ENCODE data around the gene CCR3.

Gene CCR3

DNA sequence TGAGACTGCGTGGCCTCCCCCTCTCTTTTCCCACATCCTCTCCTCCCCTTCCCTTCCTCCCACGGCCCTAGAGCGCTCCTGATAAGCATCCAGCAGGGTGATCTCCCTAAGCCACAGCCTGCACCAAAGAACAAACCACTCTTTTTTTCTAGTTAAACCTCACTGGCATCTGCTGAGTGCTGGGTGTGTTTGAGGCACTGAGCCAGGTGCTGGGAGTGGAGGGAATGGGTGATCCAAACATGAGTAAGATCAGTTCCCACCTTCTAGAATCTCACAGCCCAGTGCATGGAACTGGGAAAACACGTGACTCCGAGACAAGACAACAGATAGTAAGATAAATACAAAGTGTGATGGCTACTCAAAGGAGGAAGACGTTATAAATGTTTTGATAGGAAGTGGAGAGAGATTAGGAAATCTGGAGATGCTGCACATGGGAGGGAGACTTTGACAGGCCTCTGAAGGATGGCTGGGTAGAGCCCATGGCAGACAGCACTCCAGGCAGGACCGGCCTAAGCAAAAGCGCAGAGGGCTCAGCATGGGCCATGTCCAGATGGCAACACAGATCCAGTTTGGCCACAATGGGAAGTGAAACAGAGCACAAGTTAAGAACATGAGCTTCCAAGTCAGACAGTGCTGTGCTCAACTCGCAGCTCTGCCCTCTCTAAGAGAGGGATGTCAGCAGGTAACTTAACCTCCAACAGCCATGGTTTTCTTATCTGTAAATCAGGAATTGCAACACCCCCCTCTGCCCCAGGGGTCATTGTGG lies 55.6 kb downstream of the CCR3 start:
- DNase-seq (ENCODE audit: low read depth in 2 of 2): no peak

DNA sequence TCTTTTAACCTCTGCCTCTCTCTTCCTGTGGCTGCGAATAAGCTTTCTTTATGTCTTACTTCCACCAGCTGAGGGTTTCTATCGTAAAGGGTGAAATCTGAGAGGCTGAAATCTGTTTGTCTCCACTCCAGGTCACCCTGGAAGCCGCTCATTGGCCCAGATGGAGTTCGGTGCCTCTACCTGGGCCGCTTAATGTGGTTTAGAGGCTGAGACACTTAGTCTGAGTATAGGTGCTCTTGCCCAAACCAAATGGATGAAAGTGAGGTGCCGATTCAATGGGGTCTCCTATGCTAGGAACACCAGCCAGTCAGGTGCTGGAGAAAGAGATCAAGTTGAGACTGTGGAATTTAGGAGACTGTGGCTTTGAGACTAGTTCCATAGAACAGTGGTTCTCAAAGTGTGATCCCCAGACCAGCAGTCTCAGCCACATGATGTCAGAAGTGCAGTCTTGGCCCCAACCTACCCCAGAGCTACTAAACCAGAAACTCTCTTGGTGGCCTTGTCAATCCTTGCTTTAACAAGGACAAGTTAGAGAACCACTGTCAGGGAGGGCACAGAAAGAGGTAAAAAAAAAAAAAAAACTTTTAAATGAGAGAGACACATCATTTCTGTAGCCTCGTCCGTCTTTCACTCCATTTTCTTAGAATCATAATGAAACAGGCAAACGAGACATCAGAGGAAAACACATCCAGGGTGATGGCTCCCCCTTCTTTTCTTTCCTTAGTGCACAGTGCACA lies 56.8 kb downstream of the CCR3 start:
- DNase-seq (ENCODE audit: low read depth in 2 of 2): no peak

DNA sequence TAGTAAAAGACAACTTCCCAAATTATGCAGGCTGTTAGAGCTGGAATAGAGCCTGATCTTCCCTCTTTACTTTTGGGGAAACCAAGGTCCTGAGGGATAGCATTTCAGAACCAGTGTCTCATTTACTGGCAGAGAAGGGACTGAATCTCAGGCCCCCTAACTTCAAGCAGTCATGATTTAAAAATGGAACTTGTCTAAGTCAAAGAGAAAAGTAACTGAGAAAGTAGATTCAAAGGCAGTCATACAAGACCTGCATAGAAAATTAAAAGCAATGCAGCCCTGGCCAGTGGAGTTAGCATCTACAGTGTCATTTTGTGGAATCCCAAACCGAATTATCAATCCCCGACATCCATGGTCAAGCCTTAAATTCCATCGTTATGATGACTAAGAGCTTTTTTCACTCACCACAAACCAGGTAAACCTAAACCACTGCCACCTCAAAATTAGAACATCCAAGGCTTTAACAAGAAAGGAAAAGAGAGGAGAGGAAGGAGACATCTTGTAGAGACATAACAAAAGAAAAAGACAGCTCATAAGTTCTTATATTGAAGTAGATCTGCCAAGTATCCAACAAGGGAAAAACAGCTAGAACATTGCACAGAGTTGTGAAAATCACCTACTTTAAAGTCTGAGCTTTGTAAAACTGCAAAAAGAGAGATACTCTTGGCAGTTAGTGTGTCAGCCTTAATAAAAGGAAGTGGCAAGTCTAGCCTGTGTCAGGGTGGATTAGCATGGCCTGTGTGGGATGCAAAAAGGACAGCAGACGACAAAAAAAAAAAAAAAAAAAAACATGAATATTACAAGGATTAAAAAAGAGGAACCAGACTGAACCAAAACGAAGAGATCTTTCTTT lies 57.6 kb downstream of the CCR3 start:
- no peak for DNase-seq (ENCODE audit: low read depth in 2 of 2)

DNA sequence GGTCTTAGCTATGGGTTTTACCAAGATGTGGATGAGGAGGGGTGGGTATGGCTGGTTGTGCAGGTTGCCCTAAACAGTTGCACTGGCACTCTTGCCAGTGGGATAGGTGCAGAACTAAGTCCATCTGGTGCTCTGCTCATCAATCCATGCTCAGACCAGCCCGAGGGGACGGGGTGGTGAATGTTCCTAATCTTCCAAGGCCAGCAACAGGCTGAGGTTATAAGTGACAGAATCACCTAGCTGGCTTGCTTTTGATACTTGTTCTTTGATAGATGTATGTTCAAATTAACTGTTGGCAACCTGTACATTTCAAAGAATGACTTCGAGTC lies 58.2 kb downstream of the CCR3 start:
- DNase-seq (ENCODE audit: low read depth in 2 of 2): no peak

DNA sequence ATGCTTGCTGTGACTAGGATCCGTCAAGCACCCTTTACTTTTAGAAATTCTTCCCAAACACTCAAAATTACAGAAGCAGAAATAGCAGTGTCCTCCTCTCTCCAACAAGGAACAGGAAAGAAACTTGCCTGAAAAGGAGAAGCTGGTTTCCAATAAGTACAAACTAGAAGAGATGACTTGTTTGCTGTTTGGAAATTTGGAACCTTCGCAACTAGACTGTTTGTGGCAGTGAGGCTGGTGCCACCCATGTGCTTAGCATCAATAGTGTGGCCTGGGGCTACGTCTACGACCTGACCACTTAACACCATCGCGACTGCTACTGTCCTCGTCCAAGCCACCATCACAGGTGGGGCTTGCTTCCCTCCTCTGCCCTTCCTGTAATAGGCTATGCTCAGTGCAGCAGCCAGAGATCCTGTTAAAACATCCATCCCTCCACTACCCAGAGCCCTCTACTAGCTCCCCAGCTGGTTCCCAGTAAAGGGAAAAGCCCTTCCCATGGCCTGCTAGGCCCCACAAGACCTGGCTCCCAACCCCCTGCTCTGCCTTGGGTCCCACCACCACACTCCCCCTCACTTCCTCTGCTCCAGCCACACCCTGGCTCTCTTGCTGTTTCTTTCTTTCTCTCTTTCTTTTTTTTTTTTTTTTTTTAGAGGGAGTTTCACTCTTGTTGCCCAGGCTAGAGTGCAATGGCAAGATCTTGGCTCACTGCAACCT lies 59.0 kb downstream of the CCR3 start:
- no peak for DNase-seq (ENCODE audit: low read depth in 2 of 2)

DNA sequence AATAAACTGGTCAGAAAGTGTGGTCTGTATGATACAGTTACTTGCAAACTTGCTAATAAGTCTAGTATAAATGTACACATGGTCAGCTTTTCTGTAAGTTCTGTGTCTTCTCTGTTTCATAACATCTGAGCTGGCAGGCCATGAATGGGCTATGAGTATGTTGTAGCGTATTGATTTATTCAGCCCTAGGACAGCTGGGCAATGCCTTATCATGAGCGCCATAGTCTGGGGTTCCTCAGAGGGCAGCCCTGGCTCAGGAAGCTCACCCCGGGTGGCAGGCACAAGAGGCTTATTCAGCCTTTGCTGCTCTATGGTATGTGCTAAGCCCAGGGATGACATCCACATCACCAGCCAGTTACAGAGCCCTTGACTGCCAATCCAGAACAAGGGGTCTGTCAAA lies 61.0 kb downstream of the CCR3 start:
- DNase-seq (ENCODE audit: low read depth in 2 of 2): no peak

DNA sequence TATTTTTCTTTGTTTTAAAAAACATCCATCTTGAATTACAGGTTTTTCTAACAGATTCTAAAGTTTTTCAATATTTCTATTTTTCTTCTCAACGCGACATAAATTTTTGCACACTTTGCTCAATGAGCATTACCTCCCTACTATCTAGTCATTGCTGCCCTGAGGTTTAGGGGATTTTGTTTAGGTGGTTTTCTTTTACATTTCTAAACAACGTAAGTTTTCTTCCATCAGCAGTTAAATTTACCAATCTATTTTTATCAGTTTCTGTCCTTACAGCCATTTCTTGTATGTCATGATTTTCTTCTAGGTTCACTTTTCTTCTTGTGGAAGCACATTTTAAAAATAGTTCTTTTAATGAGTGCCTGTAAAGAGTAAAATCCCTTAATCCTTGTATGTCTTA lies 62.5 kb downstream of the CCR3 start:
- DNase-seq (ENCODE audit: low read depth in 2 of 2): no peak

DNA sequence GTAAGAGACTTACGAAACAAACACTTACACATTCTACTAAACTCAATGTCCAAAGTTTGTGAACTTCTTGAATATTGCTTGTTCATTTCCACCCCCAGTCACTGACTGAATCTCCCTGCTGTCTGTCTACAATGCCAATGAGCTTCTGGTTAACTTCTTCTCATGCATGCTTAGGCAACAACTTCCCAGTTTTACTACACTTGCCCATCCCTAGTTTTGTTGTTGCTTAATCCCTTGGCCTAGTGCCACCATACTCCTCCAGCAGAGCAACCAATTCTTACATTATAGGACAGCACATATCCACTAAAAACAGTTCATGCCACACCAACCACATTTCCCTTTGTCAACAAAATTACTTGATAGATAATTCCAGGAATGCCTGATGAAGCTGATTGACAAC lies 70.7 kb downstream of the CCR3 start:
- no peak for DNase-seq (ENCODE audit: low read depth in 2 of 2)

DNA sequence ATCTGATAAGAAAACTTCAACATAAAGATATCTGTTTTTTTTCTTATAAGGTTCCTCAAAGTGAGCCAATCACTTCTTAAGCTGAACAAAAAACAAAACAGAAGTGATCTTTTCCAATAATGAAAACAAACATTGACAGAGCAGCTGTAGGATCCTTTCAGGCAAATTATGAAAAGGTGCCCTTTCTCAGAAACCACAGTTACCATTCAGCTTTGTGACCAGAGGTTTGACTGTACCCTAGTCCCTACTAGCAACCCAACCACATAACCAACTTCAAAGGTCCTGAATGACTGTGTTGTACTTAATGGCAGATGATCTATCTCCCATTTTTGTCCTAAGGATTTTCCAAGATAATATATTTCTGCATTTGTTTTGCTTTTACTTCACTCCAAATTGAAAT lies 72.3 kb downstream of the CCR3 start:
- no peak for DNase-seq (ENCODE audit: low read depth in 2 of 2)

DNA sequence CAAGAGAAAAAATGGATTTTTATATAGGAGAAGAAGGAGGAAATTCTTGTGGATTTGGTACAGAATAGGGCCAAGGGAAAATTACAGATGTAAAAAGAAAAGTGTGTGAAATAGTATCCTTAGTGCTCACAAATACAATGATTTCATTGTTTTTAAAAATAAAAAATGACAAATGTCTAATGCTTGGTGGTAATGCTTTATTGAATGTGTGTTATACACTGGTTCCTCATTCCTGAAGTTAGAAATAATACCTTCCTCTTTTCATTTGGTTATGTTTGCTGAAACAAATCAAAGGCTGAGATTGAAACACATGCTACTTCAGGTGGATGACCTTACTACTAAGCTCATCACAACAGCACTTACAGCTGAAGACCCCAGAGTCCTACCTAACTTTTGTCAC lies 73.9 kb downstream of the CCR3 start:
- DNase-seq (ENCODE audit: low read depth in 2 of 2): no peak

Data from fibroblast of skin of left quadriceps (primary cell).